IPS DF 19.7 (cell line): Measurements from ENCODE around the gene ANKRD12.

ENCODE experiments used
- DNase-seq: peaks from one replicate; pipeline ENCODE4 v3.0.0-alpha.2; 2013; ENCODE audit warnings: low read depth, low spot score

ANKRD12 gene

DNA sequence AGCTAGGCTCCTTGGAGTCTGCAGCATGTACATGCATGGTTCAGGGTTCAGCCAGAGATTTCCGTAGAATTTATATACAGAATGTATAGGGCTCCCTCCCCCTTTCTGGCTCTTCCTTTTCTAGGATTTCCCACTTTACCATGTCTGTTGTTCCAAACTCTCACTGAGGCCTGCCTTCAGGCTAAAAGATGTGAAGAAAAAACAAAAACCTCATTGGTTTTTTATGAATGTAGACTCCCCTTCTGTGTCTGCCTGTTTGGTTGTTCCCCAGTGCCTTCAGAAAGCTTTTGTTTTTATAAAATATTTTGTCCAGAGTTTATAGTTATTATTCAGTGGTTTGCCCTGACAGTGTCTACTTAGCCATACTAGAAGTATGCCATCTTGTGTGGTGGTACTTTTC lies 30.5 kb upstream of the ANKRD12 start:
- no peak for DNase-seq

DNA sequence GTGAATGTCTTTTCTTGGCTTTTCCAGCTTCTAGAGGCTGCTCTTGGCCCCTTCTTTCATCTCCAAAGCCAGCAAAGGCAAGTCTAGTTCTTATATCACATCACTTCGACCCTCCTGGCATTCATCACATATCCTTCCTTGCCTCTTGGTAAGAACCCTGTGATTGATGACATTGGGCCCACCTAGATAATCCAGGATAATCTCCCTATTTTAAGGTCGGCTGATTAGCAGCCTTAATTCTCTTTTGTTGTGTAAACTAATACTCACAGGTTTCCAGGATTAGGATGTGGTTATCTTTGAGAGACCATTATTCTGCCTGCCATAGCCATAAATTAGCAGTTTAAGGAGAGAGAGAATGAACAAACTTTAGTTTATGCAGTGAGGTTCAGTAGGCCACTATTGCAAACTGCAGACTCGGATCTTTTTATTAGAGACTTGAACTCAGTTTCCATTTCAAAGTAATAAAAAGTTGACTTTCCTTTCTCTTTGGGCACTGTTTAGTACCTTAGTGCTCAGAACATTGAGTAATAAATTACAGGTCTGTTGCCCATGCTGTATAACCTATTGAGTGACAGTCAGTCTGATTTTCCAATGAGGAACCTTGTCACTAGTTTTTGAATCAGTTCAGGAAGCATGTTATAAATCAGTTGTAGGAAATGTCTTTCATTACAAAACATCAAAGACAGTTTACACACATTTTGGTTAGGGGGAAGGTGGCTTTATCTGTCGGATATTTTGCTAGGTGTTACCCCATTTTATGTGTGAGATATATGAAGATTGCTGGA lies 29.6 kb upstream of the ANKRD12 start:
- no peak for DNase-seq

DNA sequence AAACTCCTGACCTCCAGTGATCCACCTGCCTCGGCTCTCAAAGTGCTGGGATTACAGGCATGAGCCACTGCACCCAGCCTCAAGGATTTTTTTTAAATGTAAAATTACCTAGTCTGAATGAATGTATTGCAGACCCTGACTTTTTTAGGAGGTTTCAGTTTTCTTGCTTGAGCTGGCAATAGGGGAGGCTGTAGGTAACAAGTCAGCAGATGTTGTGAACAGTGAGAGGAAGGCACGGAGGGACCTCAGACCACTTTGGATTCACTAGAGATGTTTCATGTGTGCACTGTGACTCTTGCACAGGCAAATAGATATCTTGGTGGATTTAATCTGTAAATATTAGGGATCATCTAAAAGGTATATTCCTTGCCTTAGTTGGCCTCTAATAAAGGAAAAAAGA lies 27.7 kb upstream of the ANKRD12 start:
- no peak for DNase-seq

DNA sequence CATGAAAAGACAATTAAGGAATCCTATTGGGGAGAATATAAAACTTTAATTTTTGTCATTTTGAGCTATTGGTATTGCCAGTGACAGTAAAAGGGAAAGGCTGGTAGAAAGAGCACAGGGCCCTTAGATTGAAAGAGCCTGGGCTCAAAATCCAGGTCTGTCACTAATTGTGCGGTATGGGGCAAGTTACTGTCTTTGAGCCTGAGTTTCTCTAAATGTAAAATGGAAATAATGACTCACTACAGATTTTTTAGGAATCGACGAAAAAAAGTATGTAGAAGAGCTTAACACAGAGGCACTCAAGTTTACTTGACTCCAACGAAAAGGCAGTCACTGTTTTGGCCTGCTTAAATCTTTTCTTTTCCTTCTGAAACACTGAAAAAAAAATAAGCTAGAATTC lies 27.1 kb upstream of the ANKRD12 start:
- no peak for DNase-seq

DNA sequence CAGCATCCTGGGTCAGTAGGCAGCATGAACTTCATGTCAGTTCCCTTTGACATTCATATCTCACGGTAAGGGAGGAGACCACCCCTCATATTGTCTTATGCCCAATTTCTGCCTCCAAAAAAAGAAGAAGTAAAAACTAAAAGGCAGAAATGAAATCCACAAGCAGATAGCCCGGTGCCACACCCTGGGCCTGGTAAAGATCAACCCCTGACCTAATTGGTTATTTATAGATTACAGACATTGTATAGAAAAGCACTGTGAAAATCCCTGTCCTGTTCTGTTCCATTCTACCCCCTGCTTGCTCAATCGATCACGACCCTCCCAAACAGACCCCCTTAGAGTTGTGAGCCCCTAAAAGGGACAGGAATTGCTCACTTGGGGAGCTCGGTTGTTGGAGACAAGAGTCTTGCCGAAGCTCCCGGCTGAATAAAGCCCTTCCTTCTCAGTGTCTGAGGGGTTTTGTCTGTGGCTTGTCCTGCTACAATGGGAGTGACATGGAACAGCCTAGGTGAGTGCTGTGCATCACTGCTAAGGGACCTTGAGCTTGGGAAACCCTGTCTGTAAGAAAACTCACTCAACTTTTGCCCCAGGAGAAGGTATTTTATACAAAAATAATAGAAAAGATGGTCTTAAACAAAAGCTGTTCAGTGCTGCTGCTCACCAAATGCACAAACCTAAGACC lies 23.0 kb upstream of the ANKRD12 start:
- DNase-seq, result no peak

DNA sequence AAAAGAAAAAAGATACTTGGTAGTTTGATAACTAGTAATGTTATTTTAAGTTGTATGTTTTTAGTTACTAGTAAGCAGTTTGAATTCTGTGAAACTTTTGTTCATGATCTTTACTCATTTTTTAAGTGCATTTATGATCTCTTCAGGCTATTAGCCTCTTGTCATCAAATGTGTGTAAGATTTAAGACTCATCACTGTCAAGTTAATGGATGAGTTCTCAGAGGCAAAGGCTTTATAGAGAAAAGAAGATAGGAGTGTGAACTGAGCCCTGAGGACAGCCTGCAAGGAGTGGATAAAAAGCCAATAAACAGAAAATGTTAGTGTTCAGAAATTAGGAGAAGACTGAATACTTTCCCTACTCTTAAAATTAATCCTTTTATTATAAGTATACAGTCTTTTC lies 20.6 kb upstream of the ANKRD12 start:
- DNase-seq, result no peak

DNA sequence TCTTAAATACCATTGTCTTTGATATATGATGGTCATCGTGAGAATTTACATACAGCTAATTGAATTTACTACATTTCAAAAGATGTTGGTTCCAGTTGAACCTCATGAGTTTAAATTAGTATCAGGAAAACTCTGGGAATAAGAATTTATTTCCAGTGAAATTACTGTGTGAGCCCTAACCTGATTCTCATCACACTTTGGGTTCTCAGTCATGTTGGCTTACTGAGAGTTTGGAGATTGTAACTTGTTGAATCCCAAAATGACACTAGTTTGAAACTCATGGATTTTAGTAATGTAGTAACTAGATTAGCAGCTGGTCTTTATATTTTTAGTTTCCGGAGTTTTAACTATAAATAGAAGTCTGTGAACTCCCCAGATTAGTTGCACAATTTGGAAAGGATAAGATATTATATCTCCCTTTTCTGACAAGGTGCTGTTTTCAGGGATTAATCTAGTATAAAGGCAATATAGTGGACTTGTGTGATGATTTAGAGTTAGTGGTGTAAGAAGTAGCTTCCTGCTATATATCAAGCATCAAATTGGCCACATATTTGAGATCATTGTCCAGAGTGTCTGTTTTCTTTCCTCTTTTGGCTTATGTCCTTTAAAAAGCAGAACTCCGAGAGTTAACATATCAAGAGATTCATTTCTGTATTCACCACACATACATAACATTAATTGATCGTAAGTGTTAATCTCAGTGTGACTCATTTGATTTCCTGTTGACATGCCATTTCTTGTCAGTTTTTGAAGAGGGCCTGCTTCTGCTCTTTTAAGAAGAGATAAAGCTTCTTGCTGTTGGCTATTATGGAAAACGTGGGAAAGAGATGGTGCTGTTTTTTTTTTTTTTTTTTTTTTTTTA lies 18.4 kb upstream of the ANKRD12 start:
- DNase-seq, result no peak

DNA sequence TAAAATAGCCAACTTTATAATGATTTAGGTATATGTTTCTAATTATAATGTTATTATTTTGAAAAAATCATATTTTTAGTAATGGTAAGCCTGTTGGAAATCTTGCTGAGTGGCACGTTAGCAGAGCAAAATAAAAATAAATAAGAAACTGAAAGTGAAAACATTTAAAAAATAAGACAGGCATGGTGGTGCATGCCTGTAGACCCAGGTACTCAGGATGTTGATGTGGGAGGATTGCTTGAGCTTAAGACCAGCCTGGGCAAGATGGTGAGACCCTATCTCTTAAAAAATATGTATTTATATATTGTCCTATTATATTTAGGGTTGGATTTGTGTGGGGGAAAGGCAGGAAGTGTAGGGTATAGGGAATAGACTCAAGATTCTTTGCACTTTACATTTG lies 15.8 kb upstream of the ANKRD12 start:
- DNase-seq, result no peak

DNA sequence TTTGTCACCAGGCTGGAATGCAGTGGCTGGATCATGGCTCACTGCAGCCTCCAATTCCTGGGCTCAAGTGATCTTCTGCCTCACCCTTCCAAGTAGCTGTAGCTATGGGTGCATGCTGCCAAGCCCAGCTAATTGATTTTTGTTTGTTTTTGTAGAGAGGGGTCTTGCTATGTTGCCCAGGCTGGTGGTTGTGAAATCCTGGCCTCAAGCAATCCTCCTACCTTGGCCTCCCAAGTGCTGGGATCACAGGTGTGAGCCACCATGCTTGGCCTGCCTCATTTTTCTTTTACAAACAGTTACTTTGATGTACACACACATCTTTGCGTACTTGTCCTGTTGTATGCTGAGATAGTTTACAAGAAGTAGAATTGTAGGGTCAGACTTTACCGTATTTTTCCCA lies 13.1 kb upstream of the ANKRD12 start:
- DNase-seq, result no peak

DNA sequence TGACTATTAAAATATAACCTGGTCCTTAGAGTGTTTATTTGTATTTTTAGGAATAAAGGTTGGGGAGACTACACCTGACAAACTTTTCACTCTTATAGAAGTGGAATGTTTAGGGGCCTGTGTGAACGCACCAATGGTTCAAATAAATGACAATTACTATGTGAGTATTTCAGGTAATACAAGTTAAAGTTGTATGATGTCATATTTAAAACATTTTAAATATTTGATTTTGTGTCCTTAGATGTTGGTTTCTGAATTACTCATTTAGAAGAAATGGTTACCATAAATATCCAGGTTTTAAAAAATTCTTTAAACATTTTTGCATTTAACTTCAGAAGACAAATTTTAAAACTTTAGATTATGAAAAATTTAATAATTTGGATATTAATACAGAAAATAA lies 11.8 kb upstream of the ANKRD12 start:
- no peak for DNase-seq

DNA sequence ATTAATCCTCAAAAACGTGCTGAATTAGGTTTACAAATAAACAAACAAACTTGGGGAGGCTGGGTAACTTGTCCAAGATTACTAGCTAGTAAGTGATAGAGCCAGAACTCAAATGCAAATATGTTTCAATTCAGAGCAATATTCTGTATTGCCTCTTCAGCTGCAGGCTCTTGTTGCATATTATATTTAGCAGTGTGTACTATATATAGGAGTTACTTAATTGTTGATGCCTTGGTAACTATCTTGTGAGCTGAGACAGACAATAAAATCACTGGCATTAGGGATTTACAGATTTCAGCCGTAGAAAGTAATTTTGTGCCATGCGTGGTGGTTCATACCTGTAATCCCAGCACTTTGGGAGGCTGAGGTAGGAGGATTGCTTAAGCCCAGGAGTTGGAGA lies 10.2 kb upstream of the ANKRD12 start:
- no peak for DNase-seq

DNA sequence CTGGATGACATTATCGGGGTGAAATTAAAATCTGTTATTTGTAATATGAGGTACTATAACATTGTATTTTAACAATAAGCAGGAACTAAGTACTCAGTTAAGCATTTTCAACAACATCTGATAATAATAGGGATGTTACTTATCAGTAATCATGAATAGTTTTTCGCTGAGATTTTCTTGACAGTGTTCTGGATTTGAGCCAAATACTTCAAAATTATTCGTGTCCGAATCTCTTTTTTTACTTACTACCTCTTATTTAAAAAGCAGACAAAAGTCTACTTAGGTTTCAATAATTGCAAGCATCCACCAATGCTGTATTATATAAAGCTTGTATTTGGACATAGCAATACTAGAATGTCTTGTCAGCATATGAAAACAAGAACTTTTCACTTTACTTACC lies 6.4 kb upstream of the ANKRD12 start:
- DNase-seq, result no peak

DNA sequence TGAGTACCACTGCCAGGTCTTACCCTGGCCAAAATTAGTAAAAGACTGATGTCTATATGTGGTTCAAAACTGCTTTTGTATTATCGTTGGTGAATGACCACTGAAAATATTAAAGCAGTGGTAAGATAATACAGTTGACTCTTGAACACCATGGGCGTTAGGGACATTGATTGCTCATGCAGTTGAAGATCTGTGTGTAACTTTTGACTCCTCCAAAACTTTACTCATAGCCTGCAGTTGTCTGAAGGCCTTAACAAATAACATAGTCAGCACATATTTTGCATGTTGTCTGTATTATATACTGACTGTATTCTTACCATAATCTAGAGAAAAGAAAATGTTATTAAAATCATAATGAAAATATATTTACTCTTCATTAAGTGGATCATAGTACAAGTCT lies 5.8 kb upstream of the ANKRD12 start:
- DNase-seq, result no peak

DNA sequence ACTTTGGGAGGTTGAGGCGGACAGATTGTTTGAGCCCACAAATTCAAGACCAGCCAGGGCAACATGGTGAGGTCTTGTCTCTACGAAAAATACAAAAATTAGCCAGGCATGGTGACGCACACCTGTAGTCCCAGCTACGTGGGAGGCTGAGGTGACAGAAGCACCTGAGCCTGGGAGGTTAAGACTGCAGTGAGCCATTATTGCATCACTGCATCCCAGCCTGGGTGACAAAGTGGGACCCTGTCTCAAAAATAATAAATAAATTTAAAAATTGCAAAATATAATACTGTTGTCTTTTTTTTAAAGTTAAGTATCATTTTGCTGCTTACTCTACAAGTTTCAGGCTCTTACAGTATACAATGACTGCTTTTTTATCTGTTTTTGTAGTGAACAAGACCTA lies 4.0 kb upstream of the ANKRD12 start:
- DNase-seq, result no peak

DNA sequence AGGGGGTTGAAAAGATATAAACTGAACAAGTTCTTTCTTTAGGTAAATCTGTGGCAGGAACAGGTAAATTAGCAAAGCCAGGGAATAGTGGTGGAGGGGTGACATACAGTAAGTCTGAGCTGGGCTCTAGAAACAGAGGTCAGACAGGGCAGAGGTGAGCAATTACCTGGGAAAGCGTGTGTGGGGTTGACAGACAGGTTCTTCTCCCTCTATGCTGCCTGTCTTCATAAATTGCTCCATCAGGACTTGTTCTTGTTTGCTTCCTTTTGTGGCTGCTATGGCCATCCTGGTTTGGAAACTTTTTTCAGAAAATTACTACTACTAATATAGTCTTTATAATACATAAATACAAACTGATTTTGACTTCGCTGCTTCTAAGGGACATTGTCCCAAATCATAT lies 3.4 kb upstream of the ANKRD12 start:
- no peak for DNase-seq

DNA sequence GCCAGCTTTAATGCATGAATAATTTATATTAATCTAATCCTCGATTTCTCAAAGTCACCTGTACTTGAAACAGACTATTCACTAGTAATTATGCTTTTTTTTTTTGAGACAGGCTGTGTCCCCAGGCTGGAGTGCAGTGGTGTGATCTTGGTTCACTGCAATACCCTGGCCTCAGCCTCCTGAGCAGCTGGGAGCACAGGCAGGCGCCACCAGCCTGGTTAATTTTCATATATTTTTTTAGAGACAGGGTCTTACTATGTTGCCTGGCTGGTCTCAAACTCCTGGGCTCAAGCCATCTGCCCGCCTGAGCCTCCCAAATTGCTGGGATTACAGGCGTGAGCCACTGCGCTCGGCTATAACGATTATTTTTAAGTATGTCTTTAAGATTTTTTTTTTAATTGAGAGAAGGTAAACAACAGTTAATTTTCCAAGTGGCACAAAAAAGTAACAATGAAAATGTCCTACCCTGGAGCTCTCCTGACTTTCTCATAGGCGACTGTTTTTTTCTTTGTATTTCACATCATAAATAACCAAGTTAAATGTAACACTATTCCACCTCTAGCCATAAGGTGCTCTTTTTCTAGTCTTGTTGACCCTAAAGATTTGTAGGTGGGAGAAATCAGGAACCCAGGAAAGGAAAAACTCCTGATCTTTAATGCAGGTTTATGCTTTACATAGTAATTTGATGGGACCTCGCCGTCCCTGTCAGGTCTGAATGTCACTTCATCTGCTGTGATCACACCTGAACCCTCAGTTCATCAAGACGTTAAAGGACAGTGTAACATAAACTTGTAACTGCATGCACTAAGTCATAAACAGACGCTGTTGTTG lies 1.3 kb upstream of the ANKRD12 start:
- no peak for DNase-seq

DNA sequence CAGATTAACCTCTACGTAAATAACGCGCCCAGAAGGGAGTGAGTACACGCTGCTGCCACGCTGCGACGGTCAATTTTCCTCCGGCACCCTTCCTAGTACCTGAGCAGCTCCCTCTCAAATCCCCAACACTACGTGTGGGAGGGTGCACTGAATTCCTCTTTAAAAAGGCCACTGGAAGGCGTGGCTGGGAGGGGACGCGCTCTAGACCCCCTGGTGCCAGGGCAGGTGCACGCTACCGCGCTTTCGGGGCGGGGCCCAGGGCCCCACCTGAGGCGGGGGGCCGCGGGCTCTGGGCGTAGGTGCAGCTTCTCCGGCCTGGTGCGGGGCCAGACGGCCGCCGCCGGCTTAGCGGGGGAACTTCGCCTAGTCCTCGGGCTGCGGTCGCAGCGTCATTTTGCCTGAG lies 668 bp upstream of the ANKRD12 start:
- no peak for DNase-seq

DNA sequence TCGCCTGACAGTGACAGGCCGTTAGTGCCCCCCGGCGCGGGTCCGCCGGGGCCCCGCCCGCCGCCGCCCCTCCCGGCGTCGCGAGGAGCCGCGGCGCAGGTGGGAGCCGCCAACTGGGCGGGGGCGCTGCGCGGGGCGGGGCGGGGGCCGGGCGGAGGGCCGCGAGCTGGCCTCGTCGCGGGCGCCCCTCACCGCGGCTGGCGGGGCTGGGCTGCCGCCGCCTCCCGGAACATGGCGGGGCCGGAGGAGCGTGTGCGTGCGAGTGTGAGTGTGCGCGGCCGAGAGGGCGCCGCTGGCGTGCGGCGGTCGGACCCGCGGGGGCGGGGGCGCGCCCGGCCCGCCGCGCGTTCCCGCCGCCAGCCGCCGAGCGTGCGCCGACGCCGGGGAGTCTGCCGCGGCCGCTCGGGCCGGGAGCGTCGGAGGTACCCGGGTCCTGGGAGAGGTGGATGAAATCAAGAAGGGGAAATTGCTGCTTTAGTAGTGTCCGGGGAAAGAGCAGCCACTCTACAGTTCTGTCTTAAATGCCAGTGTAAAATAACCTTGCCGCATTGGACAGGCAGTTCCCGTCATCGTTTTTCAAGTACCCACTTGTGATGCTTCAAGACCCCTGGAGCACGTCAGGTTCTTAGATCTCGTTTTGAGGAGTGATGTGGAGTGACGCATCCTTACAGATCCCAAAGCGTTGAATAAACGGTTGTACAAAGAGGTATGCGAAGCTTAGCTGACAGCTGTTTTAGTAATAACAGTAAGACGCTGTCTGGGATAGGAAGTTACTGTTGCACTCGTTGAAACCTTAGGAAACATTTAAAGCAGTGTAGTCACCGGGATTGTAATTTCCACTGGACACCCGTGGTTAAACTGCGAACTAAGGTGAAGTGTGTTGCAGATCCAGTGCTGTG lies 836 bp downstream of the ANKRD12 start:
- DNase-seq, result no peak

DNA sequence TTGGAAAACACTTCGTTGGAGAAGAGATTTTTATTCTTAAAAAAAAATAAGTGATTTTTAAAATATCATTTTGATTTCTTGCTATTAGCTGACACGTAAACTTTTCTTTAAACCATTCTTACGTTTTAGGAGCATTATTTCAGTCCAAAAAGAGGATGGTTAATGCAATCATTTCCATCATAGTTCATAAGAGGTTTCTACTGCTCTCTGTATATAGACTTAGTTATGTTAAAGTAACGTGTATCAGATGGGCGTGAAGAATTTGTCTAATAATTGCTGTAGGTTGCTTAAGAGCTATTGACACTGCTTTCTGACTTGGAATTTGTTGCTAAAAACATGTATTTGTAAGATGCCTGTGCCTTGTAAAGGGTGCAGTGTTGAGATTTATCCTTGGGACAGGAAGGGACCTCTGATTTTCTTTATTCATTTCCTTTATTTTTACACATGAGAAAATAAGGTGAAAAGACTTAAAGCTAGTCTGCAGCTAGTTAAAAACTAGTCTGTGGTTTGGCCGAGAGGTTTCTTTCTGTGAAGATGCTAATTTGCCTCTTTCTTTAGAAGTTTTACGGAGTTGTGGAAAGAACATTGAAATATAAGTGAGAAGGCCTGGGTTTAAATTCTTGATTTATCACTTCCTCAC lies 2.9 kb downstream of the ANKRD12 start:
- DNase-seq, result no peak

DNA sequence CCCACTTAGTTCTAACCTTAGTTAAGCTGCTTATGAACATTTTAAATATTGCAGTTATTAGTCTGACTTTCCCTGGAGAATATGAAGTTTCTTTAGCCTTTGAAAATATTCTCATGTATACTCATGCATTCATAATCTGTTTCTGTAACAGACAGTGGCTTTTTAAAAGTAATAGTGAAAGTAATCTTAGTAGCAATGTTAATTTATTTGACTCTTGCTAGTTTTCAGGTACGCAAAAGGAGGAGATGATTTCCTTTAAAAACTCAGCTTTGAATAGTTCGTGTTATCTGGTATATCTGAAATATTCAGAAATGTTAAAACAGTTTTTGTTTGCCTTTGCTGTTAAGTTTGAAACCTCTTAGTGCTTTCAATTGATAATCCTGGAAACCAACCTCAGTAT lies 3.8 kb downstream of the ANKRD12 start:
- DNase-seq, result no peak
